Right ventricle myocardium inferior (tissue), 1 donor: ENCODE data around the gene GPR176. TPM values are rescaled to one million over a fixed set of nuclear protein-coding genes. Genes with fewer than 3 reads are reported as not detected.
"Not testable (repeated sequence)": the region's sequence is repeated elsewhere in the genome, so short reads cannot be mapped to it uniquely, and the experiment has no call there.

Source experiments
- ATAC-seq: fragments of 200-7000 bp; cut with Tn5 transposase; one replicate; pipeline ENCODE4 v1.9.1; 2020; ENCODE audit warnings: mild to moderate bottlenecking, moderate library complexity
- DNase-seq: peaks from one replicate; pipeline ENCODE4 v3.0.0; 2021; ENCODE audit errors: missing footprints
- intact Hi-C: fragments of 100-400 bp; cut with DNase I; formaldehyde crosslinking; loops from one replicate; pipeline ENCODE4 v1.11.0; 2022
- total RNA-seq: library from RNA; stranded (reverse); fragmentation: NEBNext Ultra II Directional; extraction: Animal tissue kit (Norgen Biotek cat#: 25700); gene quantifications from one replicate; pipeline ENCODE4 v1.2.1, GENCODE V29; 2021
- donor health status: DM: no; HTN: yes; CAD: no; lungs with severe emphysema.

The GPR176 gene
- total RNA-seq, 1 donor from 2014 or later, result 1.8 TPM

DNA sequence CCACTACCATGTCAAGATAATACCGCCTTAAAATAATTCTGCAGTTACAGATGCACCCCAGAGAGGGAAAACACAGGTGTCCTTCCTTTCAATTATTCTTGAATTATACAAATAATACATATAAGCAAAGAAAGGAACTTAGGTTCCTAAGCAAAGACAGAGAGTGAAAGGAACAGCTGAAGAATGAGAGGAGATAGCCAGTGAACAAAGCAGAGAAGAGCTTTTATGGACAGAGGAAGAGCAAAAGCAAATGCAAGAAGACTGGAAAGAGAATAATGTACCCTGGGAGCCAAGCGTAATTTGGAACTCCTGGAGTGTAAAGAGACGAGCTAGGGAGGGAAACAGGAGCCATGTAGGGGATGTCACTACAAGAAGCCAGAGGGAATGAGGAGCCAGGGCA, 21.7 kb downstream of the GPR176 start:
- intact Hi-C loops, result no loop called here
- no peak for DNase-seq
- no peak for ATAC-seq

DNA sequence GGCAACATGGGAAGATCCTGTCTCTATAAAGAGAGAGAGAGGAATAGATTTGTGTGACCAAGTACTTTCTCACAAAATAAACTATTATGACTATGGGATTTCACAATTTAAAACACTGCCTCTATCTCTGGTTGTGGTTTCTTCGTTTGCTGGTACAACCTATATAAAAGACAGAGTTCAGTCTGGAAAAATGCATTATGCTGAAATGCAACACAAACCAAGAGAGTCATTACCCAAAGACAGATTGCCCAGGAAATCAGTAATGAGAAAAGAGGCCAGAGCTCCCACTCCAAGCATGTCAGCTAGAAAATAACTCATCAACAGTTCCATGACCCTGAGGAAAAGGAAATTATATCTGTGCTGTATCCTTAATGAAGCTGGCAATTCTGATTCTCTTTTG, 23.2 kb downstream of the GPR176 start:
- DNase-seq (no peak), ATAC-seq (no peak)
- intact Hi-C loops, result no loop called here

- DNase-seq (no peak), ATAC-seq (no peak)
- intact Hi-C loops, result no loop called here
These were observed 24.0 kb downstream of the GPR176 start for GRCh38 chr15:39896101-39896500.

DNA sequence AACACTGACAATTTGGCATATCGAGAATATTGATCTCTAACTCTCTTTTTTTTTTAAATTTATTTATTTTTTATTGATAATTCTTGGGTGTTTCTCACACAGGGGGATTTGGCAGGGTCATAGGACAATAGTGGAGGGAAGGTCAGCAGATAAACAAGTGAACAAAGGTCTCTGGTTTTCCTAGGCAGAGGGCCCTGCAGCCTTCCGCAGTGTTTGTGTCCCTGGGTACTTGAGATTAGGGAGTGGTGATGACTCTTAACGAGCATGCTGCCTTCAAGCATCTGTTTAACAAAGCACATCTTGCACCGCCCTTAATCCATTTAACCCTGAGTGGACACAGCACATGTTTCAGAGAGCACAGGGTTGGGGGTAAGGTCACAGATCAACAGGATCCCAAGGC, 27.0 kb downstream of the GPR176 start:
- ATAC-seq, DNase-seq, intact Hi-C loops: not testable (repeated sequence)

- DNase-seq (no peak), ATAC-seq (no peak)
- intact Hi-C loops, result no loop called here
These were observed 27.6 kb downstream of the GPR176 start for GRCh38 chr15:39892418-39892817.

DNA sequence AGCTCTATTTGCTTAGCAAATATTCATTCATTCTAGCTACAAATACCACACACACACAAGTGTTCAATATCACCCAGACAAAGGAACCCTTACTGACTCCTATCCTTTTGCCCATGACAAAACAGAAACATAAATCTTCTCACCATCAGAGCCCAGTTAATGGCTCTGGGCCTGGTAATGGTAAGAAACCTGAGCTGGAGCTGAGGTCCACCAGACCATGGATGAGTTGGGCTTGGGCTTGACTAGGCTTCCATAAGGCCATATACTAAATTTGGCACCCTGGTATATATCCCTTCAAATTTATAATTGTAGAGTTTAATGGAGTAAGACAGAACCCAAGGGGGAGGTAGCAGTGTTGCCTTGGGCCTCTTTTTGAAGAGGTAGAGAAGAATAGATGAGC, 29.4 kb downstream of the GPR176 start:
- DNase-seq, result no peak
- no peak for ATAC-seq
- intact Hi-C loops, result no loop called here

- no peak for DNase-seq
- no peak for ATAC-seq
- intact Hi-C loops, result no loop called here
These were observed 30.5 kb downstream of the GPR176 start for GRCh38 chr15:39889601-39890000.

DNA sequence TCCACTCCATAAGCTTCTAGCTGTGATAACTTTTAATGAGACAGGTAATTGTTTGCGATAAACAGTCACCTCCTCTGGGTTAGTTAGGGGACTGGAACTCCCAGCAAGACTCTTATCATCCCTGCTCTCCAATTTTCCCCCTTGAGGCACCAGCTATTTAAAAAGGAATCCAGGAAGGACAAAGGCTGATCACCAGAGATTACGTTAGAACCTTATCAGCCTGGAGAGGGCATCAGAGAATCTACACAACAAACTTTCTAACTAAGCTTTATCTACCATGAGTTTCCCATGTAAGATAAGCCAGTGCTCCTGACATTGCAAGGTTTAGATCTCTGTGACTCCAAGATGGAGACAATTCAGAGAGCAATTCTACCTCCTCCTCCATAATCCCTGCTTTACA, 31.3 kb downstream of the GPR176 start:
- intact Hi-C loops, result no loop called here
- no peak for ATAC-seq
- DNase-seq, result no peak

GRCh38 chr15:39888243-39888642, 31.8 kb downstream of the GPR176 start:
- DNase-seq (no peak), ATAC-seq (no peak)
- intact Hi-C loops, result no loop called here

DNA sequence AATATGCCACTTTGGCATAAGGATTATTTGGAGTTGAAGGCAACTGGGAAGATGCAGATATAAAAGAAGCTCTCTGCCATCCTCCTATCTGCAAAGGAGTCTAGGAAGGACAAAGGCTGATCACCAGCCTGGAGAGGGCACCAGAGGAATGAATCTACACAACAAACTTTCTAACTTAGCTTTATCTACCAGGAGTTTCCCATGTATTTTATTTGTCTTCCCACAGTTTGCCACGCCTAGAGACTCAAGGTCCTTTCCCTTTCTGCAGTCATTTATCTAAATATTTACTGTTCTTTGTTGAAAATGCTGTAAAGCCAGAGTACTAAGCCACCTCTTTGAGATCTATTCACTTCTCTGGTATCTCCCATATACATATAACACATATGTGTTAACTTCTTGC, 32.2 kb downstream of the GPR176 start:
- no peak for ATAC-seq
- intact Hi-C loops, result no loop called here

DNA sequence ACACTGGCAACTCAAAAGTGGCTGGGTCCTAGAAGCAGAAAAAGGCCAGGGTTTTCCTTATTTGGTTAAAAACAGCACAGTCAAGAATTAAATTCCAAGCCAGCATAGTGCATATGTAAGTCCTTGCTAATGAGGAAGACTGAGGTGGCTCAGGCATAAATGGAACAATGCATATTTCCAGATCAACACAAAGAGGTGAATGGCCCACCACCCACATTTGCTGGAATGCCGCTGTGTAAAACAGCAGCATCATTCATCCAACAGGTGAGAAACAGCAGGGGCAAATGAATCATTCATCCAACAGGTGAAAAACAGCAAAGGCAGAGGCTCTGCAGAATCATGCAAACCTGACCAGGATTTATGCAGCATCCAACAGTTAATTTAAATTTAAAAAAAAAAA, 32.9 kb downstream of the GPR176 start:
- intact Hi-C loops, result no loop called here
- ATAC-seq (no peak), DNase-seq (no peak)

More for the DNA sequence above, 32.2 kb downstream of the GPR176 start:
- no peak for DNase-seq

DNA sequence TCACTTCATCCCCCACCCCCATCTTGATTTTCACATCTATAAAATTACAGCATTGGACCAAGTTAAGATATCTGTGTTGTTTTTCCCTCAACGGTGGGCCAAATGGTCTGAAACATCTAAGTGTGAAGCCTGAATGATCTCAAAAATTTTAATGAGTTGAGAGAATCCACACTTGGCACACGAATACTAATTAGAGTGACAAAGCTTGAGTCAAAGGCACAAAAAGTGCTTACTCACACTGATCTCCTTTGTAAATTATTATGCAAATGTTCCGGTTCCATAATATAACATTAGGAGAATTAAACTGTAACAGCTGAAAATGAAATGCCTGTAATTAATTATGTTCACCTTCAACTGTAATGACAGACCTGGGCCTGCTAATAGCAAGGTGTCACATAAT, 33.6 kb downstream of the GPR176 start:
- ATAC-seq (no peak), DNase-seq (no peak)
- intact Hi-C loops, result no loop called here

GRCh38 chr15:39885099-39885777, 34.8 kb downstream of the GPR176 start:
- intact Hi-C loops, result no loop called here
- ATAC-seq, result no peak
- no peak for DNase-seq

- DNase-seq (no peak), ATAC-seq (no peak)
- intact Hi-C loops, result no loop called here
These were observed 35.7 kb downstream of the GPR176 start for GRCh38 chr15:39884351-39884750.

- intact Hi-C loops, result no loop called here
- ATAC-seq, result no peak
These were observed 37.5 kb downstream of the GPR176 start for GRCh38 chr15:39882602-39883001.

DNA sequence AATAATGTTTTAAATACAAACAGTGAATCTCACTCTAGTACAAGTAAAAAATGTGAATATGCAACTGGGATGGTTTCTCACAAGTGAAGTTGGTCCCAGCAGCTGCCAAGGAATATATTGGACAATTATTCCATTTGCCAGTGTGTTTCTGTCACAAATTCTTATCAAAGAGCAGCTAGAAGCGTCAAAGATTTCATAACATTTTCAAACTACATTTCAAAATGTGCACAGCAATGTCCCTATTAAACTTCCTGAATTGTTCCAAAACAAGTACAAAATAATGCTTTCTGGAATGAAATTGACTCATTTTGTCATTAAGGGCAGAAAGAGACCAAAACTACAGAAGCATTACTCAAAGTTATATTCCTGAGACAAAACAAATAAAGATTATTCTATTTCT, 38.3 kb downstream of the GPR176 start:
- ATAC-seq, result no peak
- no peak for DNase-seq
- intact Hi-C loops, result no loop called here

More at GRCh38 chr15:39882602-39883001, 37.5 kb downstream of the GPR176 start:
- no peak for DNase-seq

GRCh38 chr15:39880718-39881387, 39.2 kb downstream of the GPR176 start:
- no peak for DNase-seq
- no peak for ATAC-seq
- intact Hi-C loops, result no loop called here

DNA sequence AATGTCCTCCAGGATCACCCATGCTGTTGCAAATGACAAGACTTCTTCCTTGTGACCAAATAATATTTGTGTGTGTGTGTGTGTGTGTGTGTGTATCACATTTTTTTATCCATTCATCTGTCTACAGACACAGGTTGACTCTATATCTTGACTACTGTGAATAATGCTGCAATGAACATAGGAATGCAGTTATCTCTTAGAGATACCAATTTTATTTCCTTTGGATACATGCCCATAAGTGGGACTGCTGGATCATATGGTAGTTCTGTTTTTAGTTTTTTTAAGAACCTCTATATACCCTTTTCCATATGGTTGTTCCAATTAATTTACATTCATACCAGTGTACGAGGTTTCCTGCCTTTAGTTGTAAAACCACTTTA, 41.7 kb downstream of the GPR176 start:
- intact Hi-C loops, result no loop called here
- DNase-seq, result no peak
- no peak for ATAC-seq

DNA sequence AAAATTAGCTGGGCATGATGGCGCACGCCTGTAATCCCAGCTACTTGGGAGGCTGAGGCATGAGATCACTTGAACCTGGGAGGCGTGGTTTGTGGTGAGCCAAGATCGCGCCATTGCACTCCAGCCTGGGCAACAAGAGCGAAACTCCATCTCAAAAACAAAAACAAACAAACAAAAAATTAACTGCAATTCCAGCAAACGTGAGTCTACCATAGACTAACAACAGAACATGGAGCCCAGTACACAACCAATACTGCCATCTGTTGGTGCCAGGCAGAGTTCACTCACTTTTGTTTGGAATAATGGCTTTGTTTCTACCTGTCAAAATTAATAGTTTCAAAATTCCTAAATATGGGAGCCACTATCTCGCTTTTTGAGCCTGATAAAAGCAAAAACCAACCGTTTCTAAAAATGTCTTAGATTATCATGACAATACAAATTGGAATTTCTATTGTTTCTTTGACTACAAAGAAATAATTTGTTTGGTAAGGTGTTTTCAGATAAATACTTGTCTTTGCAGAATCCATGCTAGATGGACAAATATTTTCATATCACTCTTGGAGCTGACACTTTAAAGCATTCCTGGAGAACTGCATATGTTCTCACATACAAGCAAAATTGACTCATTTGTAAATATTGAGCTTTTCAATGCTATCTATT, 45.0 kb downstream of the GPR176 start:
- DNase-seq (no peak), ATAC-seq (no peak)
- intact Hi-C loops, result loop anchor here (5.0 kb wide), 1 partner anchor 88 kb away; no protein-coding TSS in a partner anchor

GRCh38 chr15:39873978-39874377, 46.1 kb downstream of the GPR176 start:
- DNase-seq (no peak), ATAC-seq (no peak)
- intact Hi-C loops, result loop anchor here (5.0 kb wide), 1 partner anchor 87 kb away; no protein-coding TSS in a partner anchor
